ENCODE data around the gene CENPU.
A peak's percentile ranks its signal among the peaks of the same experiment; 100 is the strongest.

The CENPU gene

DNA sequence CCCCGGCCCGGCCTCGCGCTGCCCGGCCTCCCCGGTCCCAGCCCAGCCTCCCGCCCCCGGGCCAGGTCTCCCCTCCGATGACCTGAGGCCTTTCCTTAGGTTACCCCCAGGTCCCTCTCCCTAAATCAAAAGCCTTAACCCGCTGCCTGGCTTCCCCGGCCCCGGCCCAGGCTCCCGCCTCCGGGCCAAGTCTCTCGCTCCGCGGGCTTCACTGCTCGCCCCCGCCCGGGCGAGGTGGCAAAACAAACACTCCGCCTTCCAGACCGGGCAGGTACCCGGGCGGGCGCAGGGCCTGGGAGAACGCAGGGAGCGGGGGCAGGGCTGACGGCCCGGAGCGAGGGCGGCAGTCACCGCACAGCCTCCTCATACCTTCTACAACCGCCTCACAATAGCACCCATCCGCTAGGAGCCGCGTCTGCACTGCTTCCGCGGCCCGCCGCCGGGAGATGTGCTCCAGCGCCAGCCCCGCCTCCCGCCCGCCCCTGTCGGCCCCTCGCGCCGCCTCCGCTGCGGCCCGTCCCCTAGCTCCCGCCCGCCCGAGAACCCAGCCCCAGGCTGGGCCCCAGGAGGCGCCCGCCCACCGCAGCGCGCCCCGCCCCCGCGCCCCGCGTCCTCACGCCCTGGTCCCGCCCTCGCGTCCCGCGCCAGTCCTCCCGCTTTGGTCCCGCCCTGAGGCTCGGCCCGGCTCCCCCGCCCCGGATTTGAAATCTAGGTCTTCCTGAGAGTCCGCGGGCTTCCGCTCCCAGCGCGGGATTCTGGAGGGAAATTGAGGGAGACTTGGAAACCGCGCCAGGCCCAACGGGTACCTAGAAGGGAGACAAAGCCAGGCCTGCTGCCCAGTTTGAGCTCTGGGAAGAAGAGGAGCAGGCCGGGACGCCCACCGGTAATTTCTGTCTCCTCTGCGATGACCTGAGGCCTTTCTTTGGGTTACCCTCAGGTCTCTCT, 84.6 kb downstream of the CENPU start, which contains the start of the genes CASP3 and PRIMPOL (continued):
- TF ChIP-seq KLF9 (tag by site-specific recombination; IDR thresholded peaks at IDR 0.05; ENCODE audit: low read depth) = peak; percentile 50; the same call in 1 of the 2 replicates
- peak; percentile 52 for TF ChIP-seq ZNF600 (tag by site-specific recombination; IDR thresholded peaks at IDR 0.05)
- TF ChIP-seq ZNF501 (tag by site-specific recombination; IDR thresholded peaks at IDR 0.05) = peak; percentile 41
- no peak for TF ChIP-seq WT1 (tag by site-specific recombination; IDR thresholded peaks at IDR 0.05)
- TF ChIP-seq, protein P1, sequence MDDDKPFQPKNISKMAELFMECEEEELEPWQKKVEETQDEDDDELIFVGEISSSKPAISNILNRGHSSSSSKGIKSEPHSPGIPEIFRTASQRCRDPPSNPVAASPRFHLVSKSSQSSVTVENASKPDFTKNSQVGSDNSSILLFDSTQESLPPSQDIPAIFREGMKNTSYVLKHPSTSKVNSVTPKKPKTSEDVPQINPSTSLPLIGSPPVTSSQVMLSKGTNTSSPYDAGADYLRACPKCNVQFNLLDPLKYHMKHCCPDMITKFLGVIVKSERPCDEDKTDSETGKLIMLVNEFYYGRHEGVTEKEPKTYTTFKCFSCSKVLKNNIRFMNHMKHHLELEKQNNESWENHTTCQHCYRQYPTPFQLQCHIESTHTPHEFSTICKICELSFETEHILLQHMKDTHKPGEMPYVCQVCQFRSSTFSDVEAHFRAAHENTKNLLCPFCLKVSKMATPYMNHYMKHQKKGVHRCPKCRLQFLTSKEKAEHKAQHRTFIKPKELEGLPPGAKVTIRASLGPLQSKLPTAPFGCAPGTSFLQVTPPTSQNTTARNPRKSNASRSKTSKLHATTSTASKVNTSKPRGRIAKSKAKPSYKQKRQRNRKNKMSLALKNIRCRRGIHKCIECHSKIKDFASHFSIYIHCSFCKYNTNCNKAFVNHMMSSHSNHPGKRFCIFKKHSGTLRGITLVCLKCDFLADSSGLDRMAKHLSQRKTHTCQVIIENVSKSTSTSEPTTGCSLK (tag by site-specific recombination; IDR thresholded peaks at IDR 0.05) = no peak
- TF ChIP-seq SP2 (tag by site-specific recombination; IDR thresholded peaks at IDR 0.05) = peak; percentile 59
- no peak for TF ChIP-seq ZNF155 (tag by site-specific recombination; IDR thresholded peaks at IDR 0.05)
- peak; percentile 20; the same call in 1 of the 2 replicates for TF ChIP-seq GLIS1 (tag by site-specific recombination; IDR thresholded peaks at IDR 0.05)
- TF ChIP-seq ZNF837 (tag by site-specific recombination; IDR thresholded peaks at IDR 0.05) = no peak
- no peak for TF ChIP-seq ZNF610 (tag by site-specific recombination; IDR thresholded peaks at IDR 0.05; ENCODE audit: borderline replicate concordance)
- TF ChIP-seq, protein P2, sequence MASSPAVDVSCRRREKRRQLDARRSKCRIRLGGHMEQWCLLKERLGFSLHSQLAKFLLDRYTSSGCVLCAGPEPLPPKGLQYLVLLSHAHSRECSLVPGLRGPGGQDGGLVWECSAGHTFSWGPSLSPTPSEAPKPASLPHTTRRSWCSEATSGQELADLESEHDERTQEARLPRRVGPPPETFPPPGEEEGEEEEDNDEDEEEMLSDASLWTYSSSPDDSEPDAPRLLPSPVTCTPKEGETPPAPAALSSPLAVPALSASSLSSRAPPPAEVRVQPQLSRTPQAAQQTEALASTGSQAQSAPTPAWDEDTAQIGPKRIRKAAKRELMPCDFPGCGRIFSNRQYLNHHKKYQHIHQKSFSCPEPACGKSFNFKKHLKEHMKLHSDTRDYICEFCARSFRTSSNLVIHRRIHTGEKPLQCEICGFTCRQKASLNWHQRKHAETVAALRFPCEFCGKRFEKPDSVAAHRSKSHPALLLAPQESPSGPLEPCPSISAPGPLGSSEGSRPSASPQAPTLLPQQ (tag by site-specific recombination; IDR thresholded peaks at IDR 0.05) = no peak
- TF ChIP-seq ZSCAN16 (tag by site-specific recombination; IDR thresholded peaks at IDR 0.05) = no peak
- 0 out of 2 replicates have a peak, but pooled peaks have one; percentile 13 for TF ChIP-seq ZNF394 (tag by site-specific recombination; IDR thresholded peaks at IDR 0.05; ENCODE audit: borderline replicate concordance)
- no peak for TF ChIP-seq ZNF324 (tag by site-specific recombination; IDR thresholded peaks at IDR 0.05)
- no peak for TF ChIP-seq ZNF37A (tag by site-specific recombination; IDR thresholded peaks at IDR 0.05)
- TF ChIP-seq ZNF341 (tag by site-specific recombination; IDR thresholded peaks at IDR 0.05; ENCODE audit: low read depth) = no peak
- TF ChIP-seq ZNF302 (tag by site-specific recombination; IDR thresholded peaks at IDR 0.05; ENCODE audit: low read depth) = no peak

DNA sequence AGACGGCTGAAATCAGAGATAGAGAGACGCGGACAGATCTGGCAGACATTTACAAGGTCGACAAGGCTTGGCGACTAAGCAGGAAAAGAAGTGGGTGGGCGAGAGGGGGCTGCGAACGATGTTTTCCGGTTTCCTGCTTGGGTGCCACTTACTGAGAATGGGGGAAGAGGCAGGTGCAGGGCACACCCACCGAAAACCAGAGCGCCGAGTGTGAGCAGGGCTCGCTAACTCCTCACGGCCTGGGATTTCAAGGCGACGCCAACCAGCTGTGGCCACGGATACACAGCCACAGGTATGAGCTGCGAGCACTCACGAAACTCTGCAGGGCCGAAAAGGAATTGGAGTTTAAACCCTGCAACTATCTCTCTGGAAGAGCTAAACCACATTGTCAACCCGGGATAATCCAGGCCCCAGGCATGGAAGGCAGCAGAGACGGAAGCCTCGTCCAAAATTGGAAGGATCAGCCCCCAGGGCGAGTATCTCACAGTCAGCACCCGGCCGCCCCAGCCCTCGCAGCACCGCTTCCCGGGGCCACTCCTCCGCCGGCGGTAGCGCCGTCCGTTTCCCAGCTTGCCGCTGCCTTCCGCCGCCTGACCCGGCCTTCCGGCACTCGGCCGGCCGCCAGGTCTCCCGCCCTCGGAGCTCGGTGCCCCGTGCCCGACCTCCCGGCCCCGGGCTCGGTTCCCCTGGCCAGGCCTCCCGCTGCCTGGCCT, 85.4 kb downstream of the CENPU start:
- peak overlapping the region; percentile 82 for H3K4me3 ChIP-seq (ENCODE audit: low read depth, low read length)
- H3K27ac ChIP-seq (ENCODE audit: extremely low read depth, low read depth, low read length) = peak overlapping the region; percentile 85
- H3K9me3 ChIP-seq (ENCODE audit: control insufficient read depth, insufficient read depth, low read depth, low read length) = no peaks in the 10 kb centered on the region
- ChIA-PET POLR2A (interaction anchor here (0.8 to 2.8 kb wide), 9 partner anchors 9 to 417 kb away, joined by 3 to 21 read pairs (median 6); partner anchors contain the start of genes CENPU and IRF2), CTCF (interaction anchor here (0.6 to 0.7 kb wide), 2 partner anchors 9 to 1604 kb away, joined by 3 read pairs; no protein-coding TSS in a partner anchor)
- H3K36me3 ChIP-seq (ENCODE audit: control insufficient read depth in 2 of 2, insufficient read depth in 1 of 2, low read length in 2 of 2) = peaks cover 0 to 6% of the 10 kb centered on the region in 2 experiments; a peak in 1 of 3 replicates
- H3K4me1 ChIP-seq (ENCODE audit: control insufficient read depth, insufficient read depth, low read length) = peaks cover 24% of the 10 kb centered on the region
- no peak for TF ChIP-seq ZNF132 (tag by site-specific recombination; IDR thresholded peaks at IDR 0.05; ENCODE audit: borderline replicate concordance)
- TF ChIP-seq ZNF777 (tag by site-specific recombination; IDR thresholded peaks at IDR 0.05; ENCODE audit: borderline replicate concordance) = no peak
- TF ChIP-seq ZSCAN16 (tag by site-specific recombination; IDR thresholded peaks at IDR 0.05) = no peak
- TF ChIP-seq ZNF660 (tag by site-specific recombination; IDR thresholded peaks at IDR 0.05) = no peak
- TF ChIP-seq, protein P3, sequence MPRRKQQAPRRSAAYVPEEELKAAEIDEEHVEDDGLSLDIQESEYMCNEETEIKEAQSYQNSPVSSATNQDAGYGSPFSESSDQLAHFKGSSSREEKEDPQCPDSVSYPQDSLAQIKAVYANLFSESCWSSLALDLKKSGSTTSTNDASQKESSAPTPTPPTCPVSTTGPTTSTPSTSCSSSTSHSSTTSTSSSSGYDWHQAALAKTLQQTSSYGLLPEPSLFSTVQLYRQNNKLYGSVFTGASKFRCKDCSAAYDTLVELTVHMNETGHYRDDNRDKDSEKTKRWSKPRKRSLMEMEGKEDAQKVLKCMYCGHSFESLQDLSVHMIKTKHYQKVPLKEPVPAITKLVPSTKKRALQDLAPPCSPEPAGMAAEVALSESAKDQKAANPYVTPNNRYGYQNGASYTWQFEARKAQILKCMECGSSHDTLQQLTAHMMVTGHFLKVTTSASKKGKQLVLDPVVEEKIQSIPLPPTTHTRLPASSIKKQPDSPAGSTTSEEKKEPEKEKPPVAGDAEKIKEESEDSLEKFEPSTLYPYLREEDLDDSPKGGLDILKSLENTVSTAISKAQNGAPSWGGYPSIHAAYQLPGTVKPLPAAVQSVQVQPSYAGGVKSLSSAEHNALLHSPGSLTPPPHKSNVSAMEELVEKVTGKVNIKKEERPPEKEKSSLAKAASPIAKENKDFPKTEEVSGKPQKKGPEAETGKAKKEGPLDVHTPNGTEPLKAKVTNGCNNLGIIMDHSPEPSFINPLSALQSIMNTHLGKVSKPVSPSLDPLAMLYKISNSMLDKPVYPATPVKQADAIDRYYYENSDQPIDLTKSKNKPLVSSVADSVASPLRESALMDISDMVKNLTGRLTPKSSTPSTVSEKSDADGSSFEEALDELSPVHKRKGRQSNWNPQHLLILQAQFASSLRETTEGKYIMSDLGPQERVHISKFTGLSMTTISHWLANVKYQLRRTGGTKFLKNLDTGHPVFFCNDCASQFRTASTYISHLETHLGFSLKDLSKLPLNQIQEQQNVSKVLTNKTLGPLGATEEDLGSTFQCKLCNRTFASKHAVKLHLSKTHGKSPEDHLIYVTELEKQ (tag by site-specific recombination; IDR thresholded peaks at IDR 0.05; ENCODE audit: borderline replicate concordance) = no peak
- TF ChIP-seq ZBTB20 (tag by site-specific recombination; IDR thresholded peaks at IDR 0.05) = peak; percentile 89; the same call in 1 of the 2 replicates

Measured in HEK293 (cell line).